Fibroblast of lung (primary cell): ENCODE measurements around the gene JPH3.

Source experiments
- EZH2 ChIP-seq: IDR thresholded peaks from 2 replicates; pipeline ENCODE4 v1.5.1; 2012; ENCODE audit warnings: low read length, control low read depth, mild to moderate bottlenecking; ENCODE audit errors: missing control alignments
- TF ChIP-seq, protein P1 (sequence below), 2 donors: IDR thresholded peaks in 1 of 2; conservative IDR thresholded peaks in 1 of 2; 1 replicate in 1 of 2; 2 replicates in 1 of 2; pipeline ENCODE4 v1.5.1; 2011 to 2012; ENCODE audit warnings: low read length in 2 of 2, control low read depth in 1 of 2, inconsistent platforms in 1 of 2, low read depth in 1 of 2, mild to moderate bottlenecking in 1 of 2

DNA sequence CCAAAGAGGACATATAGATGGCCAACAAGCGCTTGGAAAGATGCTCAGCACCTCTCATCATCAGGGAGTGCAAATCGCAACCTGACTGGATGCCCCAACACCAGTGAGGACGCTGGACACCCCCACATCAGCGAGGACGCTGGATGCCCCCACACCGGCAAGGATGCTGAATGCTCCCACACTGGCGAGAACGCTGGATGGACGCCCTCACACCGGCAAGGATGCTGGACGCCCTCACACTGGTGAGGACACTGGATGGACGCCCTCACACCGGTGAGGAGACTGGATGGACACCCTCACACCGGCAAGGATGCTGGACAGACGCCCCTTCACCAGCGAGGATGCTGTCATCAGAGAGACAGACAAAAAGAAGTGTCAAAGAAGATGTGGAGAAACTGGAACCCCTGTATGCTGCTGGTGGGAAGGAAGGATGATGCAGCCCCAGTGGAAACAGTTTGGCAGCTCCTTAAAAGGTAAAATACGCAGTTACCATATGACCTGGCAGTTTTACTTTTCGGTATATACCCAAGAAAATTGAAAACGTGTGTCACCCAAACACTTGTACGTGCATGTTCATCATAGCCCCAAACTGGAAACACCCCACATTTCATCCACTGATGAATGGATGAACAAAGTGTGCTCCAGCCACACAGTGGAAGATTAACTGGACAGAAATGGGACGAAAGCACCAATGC lies 10.1 kb upstream of the JPH3 start:
- TF ChIP-seq, protein P1, sequence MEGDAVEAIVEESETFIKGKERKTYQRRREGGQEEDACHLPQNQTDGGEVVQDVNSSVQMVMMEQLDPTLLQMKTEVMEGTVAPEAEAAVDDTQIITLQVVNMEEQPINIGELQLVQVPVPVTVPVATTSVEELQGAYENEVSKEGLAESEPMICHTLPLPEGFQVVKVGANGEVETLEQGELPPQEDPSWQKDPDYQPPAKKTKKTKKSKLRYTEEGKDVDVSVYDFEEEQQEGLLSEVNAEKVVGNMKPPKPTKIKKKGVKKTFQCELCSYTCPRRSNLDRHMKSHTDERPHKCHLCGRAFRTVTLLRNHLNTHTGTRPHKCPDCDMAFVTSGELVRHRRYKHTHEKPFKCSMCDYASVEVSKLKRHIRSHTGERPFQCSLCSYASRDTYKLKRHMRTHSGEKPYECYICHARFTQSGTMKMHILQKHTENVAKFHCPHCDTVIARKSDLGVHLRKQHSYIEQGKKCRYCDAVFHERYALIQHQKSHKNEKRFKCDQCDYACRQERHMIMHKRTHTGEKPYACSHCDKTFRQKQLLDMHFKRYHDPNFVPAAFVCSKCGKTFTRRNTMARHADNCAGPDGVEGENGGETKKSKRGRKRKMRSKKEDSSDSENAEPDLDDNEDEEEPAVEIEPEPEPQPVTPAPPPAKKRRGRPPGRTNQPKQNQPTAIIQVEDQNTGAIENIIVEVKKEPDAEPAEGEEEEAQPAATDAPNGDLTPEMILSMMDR (conservative IDR thresholded peaks at IDR 0.05 in 1 of 2, IDR thresholded peaks at IDR 0.05 in 1 of 2; ENCODE audit: low read depth in 1 of 2, low read length in 2 of 2) = no peak
- TF ChIP-seq EZH2 = no peak
